Fibroblast of skin of left quadriceps (primary cell): Measurements from ENCODE around the gene CCDC12.
"Not testable (repeated sequence)": the region's sequence is repeated elsewhere in the genome, so short reads cannot be mapped to it uniquely, and the experiment has no call there.

Experiments used
- DNase-seq, 2 experiments: peaks; one replicate each; pipeline ENCODE4 v3.0.0-alpha.2; 2013; ENCODE audit warnings: low read depth in 2 of 2

CCDC12 gene

DNA sequence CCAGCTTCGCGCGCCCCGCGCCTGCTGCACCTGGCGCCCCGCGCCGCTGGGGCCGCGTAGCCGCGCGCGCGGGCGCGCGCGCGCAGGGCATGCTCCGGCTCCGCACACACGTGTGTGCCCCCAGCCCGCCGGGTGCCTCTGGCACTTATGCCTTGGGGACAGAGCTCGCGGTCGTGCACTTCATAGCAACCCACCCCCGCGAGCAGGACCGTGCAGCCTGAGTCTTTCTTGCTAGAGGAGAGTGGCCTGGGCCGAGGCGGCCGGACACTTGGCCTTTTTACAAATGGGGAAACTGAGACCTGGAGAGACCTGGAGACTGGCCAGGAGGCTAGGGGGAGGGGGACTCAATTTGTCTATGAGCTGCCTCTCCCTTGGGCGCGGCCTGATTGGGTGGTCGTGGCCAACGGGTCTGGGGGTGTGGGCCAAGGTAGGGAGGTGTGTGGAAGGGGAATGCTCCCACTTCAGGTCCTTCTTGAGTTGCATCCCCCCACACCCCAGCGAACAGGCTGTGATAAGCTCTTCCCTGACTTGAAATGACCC is 3.5 kb upstream of the CCDC12 start:
- DNase-seq = no peak

DNA sequence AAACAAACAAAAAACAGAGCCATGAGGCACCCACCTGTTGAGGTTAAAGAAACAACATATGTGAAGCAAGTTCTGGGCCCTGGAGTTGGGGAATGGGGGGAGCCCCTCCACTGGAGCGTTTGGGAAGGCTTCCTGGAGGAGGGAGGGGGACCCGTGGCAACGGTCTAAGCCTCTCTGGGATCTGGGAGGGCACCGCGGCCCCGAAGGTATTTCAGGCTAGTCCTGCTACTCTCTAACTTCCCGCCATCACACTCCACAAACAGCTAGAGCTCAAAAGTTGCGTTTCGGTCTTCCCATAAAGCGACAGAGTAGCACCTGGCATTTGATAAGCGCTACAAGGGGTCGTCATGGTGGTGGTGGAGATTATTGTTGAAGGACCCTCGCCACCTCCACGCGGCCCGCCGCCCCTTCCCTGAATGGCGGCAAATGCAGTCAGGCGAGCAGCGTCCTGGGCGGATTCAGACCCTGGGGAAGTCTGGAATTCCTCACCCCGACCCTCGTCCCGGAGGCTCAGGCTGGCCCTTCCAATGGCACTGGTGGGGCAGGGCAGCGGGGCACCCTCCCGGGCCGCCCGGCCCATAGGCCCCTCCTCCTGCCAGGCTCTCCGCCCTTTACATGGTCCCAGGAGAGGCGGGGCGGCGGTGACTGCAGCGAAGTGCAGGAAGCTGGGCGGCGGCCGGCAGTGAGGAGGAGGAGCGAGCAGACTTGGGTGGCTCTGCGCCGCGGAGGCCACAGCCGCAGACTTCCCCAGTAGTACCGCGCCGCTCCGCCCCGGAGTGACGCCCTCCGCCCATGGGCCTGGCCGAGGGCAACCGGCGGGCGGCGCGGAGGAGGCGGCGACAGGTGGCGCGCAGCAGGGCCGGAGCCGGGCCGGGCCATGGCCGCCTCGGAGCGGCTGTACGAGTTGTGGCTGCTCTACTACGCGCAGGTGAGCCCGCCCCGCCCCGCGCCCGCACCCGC is 2.7 kb upstream of the CCDC12 start, which contains the start of gene NBEAL2:
TSS of gene NBEAL2 (plus strand) at position 682 of the 960 bp plus-strand sequence. CDS start at position 878, 196 bp downstream.
- DNase-seq = peak; percentile 57 to 67

DNA sequence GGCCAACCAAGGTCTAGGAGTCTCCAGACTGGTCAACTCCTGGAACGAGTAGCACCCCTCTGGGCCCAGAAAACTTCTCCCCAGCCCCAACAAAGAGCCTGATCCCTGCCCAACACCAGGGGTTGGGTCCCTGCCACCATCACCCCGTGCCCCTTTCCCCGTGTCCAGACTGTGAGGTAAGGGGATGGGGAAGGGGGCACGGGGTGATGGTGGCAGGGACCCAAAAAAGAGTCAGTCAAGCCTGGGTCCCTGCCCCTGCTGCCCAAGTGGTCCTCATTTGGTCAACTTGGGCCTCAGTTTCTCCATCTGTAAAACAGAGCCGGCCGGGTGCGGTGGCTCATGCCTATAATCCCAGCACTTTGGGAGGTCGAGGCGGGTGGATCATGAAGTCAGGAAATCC is 1.8 kb upstream of the CCDC12 start:
- no peak for DNase-seq

DNA sequence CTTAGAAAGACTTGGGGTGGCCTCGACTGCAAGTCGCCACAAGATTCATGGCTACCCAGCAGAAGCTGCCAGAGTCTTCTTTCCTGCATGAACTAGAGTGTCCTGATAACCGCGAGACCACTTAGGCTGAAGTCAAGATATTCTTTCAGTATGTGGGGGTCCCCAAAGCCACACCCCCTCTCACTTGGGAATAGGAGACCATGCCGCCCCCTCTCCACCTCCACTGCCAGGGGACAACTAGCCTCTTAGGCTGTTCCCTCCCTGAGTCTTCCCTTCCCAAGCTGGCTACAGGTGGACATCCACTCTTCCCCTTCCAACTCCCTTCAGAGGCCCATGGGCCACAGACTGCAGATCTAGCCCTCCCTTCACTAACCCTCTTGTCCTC is 1.3 kb upstream of the CCDC12 start:
- DNase-seq = no peak

DNA sequence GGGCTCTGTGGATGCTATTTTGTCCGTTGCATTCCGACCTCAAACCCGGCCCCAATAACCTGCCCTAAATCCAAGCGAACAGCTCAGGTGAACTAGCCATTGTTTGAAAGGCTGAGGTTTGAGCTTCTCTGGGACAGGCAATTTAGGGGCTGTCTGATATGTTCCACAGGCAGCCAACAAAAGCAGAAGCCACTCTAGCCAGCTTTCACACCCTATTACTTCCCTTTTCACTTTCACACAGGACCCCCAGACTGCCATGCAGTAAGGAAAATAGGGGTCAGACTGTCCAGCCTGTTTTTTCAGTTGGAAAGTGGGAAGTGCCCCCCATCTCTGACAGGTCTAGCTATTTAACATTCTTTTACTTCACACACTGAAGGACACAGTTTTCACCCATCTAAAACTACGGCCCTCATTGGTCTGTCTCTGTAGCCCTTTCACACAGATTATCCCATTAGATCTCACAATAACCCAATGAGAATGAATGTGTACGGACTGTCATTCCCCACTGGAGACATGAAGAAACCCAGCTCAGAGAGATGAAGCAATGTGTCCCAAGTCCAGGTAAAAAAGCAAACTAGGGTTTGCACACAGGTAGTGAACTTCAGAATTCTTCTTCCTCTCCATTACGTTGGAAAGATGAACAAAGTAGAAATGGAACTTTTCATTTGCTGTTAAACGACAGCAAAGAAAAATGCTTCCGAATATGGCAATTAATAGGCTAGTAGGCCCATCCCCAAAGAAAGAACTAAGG is 1.9 kb downstream of the CCDC12 start:
- DNase-seq = no peak

DNA sequence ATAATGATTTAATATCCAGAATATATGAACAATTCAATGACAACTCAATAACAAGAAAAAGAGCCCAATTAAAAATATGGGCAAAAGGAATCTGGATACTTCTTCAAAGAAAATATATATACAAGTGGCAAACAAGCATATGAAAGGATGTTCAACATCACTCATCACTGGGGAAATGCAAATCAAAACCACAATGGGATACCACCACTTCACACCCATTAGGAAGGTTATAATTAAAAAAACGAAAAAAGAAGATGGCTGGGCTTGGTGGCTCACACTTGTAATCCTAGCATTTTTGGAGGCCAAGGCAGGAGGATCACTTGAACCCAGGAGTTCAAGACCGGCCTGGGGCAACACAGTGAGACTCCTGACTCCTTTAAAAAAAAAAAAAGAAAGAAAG is 4.1 kb downstream of the CCDC12 start:
- no peak for DNase-seq

DNA sequence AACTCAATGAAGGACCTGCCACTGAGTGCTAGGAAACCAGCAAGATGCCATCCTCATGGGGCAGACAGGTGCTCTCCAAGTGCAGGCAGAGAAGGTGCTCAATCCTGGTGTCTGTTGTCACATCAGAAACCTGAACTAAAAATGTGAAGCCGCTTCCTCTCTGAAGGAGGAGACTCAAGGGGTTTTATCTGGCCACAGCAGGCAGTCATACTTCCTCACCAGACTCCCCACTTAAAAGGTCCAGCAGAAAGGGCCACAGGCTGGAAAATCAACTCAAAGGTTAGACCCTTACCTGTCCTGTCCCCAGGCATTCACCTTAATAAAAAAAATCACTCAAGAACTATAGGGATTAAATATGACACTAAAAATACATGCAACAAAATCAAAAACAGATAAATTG is 4.8 kb downstream of the CCDC12 start:
- DNase-seq = no peak

DNA sequence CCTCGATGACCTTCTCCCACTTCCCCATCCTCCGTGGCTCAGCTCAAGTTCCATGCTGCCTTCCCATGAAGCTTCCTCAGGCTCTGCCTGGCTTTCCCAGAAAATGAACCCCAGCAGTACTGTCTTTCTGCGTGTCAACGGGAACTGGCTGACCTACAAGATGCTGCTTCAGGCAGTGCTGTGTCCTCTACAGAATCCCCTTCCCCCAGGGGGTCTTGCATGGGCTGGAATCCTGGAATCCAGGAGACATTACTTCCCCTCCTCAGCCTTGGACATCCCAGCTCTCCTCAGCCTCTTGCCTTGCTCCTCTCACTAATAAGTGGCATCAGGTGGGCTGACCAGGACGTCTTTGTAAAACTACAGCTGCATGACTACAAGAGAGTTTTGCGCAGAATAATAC is 5.4 kb downstream of the CCDC12 start:
- no peak for DNase-seq

DNA sequence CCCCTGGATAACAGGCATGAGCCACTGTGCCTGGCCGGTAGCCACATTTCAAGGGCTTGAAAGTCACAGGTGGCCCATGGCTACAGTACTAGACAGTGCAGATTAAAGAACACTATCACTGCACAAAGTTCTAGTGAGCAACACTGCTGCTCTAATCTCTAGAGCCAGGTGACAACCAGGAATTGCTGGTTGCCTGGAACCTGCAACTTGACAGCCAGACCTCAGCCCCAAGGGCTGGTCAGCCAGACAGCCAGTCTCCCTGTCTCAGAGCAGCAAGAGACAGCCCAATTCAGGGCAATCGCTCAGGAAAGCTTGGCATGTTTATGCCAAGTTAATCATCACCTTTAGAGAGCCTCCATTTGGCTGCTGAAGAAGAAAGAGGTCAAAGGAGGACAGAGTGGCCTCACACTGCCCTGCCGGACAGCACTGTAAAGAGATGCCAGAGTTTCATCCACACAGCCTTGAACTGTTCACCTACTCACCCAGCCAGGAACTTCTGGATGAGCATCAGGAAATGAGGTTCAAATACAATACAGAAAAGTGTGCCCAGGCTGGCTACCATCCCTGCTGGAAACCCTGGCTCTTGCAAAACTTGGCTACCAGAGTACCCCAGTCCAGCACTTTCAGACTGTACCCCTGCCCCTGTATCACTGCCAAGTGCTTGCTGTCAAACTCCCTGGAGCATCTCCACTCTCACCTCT is 6.0 kb downstream of the CCDC12 start:
- DNase-seq = no peak

DNA sequence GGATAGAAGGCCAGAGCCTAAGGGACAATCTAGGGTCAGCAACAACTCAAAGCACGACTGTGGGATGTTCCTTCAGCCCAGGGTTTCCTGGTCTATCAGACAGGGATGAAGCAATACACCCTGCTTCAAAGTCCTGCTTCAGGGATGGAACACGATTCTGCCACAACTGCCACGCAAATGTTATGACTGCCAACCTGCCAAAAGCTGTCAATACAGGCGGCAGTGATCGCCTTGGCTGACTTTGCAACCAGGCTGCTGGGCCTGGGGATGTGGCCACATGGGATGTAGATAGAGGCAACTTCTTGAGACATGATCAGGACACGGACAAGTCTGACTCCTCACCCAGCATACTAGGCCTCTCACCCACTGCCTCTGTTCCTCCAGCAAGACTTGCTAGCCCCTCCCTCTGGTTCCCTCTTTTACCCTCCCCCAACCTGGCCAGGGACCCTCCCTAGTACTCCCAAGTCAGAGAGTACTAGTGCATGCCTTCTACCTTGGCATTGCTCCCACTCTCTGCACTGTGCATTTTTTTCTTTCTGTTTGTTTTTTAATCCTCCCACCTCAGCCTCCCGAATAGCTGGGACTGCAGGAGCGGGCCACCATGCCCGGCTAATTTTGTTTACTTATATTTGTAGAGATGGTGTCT is 7.6 kb downstream of the CCDC12 start:
- no peak for DNase-seq

DNA sequence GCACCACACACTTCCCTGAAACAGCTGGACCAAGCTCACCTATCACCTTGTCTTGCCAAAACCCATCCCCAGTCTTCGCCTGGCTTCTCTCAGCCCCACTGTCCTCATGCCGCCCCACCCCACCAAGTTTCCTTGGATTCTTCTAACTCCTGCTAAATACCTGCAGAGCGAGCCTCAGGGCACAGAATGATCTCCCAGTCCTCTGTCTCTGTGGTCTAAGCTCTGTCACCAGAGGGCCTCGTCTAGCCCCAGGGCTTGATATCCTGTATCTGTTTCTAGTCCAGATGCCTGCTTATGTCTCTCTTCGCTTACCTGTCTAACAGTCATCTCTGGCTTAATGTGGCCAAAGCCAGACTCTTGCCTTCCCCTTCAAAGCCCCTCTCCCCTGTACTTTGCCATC is 9.7 kb downstream of the CCDC12 start:
- no peak for DNase-seq

DNA sequence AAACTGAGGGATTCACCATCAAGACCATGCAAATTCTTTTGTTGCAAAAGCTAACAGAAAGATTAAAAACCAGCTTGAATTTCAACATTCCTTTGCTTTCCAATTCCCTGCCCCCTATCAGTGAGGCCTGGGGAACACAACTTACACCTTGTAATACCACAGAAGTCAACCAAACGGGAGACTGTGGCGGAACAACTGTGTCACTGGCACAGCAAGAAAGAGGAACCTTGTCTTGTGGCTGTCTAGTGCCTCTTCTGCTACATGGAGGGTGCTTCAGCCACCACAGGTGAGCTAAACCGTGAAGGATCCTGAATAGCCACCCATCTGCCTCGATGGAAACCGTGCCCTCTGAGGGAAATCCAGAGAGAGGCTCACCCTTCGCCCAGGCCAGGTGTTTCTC is 11.4 kb downstream of the CCDC12 start:
- no peak for DNase-seq

DNA sequence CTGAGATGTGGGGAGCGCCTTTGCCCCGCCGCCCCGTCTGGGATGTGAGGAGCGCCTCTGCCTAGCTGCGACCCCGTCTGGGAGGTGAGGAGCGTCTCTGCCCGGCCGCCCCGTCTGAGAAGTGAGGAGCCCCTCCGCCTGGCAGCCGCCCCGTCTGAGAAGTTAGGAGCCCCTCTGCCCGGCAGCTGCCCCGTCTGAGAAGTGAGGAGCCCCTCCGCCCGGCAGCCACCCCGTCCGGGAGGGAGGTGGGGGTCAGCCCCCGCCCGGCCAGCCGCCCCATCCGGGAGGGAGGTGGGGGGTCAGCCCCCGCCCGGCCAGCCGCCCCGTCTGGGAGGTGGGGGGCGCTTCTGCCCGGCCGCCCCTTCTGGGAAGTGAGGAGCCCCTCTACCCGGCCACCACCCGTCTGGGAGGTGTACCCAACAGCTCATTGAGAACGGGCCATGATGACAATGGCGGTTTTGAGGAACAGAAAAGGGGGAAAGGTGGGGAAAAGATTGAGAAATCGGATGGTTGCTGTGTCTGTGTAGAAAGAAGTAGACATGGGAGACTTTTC is 12.4 kb downstream of the CCDC12 start:
- DNase-seq = not testable (repeated sequence)

DNA sequence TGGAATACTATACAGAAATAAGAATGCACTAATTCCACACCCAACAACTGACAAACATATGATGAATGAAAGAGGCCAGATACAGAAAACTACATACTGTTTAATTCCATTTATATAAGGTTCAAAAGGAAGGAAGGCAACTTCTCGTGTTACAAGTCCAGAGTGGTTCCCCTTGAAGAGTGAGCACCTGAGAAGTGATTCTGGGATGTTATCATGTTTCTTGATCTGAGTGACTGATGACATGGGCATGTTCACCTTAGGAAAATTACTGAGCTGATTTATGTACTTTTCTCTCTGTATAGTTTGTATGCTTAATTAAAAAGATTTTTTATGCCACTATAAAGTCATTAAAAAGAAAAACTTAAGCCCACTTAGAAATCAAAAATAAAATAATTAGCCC is 13.6 kb downstream of the CCDC12 start:
- DNase-seq = no peak

DNA sequence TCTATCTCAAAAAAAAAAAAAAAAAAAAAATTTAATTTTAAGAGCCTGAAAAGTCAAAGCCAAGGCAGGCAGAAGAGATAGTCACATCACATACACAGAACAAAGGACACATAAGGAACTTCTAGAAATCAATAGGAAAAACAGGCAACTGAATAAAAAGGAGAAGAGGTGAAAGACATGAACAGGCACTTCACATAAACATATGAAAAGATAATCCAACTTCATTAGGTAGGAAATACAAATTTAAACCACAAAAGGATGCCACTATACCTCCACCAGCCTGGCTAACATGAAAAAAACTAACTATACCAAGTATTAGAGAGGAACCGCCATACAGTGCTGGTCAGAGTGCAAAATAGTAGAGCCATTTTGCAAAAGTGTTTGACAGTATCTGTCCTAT is 14.1 kb downstream of the CCDC12 start:
- no peak for DNase-seq

DNA sequence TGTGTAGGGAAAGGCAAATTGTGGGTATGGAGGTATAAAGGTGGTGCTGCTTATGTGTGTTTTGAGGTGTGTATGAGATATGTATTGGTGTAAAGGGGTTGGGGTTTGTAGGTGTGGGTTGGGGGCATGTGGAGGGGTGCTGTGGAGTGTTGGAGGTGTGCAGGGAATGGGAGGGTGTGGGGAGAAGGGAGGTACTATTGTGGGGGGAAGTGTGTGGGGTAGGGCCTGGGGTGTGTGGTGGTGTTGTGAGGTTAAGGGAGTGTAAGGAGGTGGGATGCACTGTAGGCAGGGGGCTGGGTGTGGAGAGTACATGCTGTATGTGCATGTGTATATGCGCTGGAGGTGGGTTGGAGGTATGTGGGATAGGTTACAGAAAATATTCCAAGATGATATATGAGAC is 15.7 kb downstream of the CCDC12 start:
- DNase-seq = no peak

DNA sequence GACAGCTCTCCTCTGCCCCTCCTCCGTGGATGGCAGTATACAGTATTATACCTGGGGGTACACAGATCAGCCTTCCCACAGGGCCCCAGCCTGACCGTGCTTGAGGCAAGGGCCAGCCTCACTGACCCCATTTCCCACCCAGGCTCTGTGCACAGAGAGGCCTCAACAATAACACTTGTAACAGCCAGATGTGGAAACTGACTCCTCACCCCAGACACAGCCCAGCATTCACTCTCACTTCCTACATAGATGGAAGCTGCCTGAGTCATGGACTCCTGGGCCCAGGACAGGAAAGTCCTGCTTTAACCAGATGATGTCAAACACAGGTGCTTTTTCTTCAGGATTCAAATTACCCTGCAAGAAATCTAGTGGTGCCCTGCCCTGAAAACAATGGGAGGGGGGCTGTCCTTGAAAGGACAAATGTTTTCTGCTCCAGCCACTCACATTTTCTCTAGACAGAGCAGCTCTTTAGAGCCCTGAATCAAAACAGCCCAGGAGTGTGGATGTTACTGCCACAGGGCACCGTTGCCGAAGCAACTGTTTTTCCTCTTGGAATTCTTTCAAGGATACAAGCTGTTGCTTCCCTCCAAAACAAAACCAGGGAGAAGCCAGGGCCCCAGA is 16.4 kb downstream of the CCDC12 start:
- DNase-seq = no peak

DNA sequence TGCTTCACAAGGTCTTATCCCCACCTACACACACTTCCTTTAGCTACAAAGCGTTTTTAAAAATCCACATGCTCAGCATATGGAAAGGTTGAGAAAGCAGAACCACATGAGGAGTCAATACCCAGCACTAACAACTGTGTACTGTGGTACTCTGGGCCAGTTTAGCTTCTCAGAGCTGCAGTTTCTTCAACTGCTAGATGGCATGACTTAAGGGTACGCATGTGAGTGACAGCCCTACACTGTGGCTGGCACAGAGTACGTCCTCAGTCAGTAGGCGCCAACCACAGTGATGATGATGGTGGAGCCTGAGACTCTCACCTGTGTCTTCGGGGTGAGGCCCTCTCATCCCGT is 17.4 kb downstream of the CCDC12 start:
- no peak for DNase-seq

DNA sequence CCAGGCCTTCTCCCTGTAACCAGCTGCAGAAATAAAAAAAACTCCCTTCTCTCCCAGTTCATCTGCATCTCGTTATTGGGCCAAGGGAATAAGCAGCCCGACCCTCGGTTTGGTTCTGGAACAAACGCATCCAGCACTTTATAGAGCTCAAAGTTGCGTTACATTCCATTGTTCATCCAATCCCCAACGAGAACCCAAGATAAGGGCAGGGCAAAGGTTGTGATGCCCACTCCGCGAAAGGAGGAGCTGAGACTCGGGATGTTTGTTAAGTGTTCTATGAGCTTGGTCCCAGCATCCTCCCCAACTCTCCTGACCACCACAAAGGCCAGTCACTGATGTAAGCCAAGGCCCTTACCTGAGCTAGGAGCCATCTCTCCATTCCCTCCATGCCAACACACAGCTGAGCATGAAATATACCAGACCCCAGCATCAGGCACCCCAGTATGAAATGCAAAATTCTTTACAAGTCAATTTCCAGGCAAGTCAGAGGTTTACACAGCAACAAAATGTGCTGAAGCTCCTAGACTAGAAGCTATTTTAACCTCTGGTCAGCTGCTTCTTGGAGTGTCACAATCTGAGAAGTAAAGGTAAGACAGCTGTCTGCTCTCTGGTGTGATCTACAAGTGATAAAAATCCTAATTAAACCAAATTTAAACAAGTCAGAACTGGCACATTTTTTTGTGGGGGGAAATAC is 17.9 kb downstream of the CCDC12 start:
- DNase-seq = no peak

DNA sequence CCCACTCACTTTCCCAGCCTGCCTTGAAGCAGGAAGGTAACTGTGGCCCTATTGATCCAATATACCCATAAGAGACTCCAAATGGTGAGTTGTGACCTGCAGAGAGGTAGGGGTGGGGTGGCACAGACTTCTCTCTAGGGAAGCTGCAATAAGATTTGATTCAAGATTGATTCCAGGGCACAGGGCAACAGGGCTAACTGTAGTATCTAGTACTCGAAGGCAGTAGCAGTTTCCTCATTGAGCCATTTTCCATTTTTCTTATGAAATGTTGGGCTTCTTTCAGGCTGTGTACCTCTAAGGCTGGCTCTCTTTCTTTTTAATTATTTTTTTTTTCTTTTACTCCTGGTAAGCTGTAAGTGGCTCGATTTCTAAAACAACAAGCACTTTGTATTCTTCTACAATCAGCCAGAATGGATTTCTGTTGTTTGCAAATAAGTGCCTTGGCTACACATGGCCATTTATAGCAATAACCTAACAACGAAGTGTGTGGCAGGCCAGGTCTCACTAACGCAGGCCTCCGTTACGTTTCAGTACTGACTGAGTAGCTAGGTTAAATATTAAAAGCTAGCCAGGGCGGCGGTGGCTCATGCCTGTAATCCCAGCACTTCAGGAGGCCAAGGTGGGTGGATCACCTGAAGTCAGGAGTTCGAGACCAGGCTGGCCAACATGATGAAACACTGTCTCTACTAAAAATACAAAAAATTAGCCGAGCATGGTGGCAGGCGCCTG is 19.3 kb downstream of the CCDC12 start:
- DNase-seq = no peak
